ENCODE results near the gene SFMBT2.

Gene SFMBT2

DNA sequence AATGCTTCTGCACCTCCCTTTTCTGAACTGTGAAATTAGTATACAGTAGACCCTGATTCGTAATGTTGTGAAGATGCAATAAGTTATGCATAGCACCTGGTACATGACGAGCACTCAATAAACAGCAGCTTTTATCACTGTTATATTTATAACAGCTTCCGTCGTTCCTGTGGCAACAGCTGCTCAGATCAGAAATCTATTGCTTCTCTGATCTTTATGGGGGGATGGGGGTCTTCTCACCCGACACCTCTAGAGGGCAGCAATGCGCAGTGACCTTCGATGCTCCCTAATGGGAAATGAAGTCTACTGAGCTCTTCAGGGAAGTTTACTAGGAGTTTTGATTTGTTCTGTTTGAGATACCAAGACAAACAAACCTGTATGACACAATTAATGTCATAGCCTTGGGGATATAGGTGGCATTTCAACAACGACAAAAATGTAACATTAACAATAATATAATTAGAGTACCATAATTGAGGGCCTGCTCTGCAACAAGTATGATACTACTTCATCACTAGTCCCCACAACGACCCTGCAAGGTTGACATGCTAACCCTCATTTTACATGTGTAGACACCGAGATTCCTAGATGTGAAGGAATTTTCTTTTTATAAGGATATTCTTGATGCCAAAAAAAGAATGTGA is 289.6 kb downstream of the SFMBT2 start:
- Histone ChIP-seq H3K4me2 (ENCODE audit: low read length) (peak overlapping the region; percentile 41; the same call in 1 of the 2 replicates), H3K9me2 (replicated peaks; ENCODE audit: control insufficient read depth, low read length) (no peaks in the 10 kb centered on the region), H3K36me3 (ENCODE audit: control insufficient read depth, low read length) (no peaks in the 10 kb centered on the region), H3K79me2 (ENCODE audit: control insufficient read depth, low read length) (no peaks in the 10 kb centered on the region), H3K4me1 (ENCODE audit: control insufficient read depth, low read length) (peaks cover 7% of the 10 kb centered on the region), H3K9me3 (ENCODE audit: control insufficient read depth, insufficient read depth, low read length) (no peaks in the 10 kb centered on the region), H3K4me3 (ENCODE audit: low read length) (no peak overlapping the region), H4K20me1 (ENCODE audit: control insufficient read depth, insufficient read depth, low read depth, low read length) (no peaks in the 10 kb centered on the region), H3K27me3 (ENCODE audit: control insufficient read depth, low read length) (peaks cover 34% of the 10 kb centered on the region), H3F3A (ENCODE audit: control insufficient read depth, insufficient read depth) (no peaks in the 10 kb centered on the region), H3K27ac (ENCODE audit: low read depth, low read length) (no peak overlapping the region)
- TF ChIP-seq, protein P1, sequence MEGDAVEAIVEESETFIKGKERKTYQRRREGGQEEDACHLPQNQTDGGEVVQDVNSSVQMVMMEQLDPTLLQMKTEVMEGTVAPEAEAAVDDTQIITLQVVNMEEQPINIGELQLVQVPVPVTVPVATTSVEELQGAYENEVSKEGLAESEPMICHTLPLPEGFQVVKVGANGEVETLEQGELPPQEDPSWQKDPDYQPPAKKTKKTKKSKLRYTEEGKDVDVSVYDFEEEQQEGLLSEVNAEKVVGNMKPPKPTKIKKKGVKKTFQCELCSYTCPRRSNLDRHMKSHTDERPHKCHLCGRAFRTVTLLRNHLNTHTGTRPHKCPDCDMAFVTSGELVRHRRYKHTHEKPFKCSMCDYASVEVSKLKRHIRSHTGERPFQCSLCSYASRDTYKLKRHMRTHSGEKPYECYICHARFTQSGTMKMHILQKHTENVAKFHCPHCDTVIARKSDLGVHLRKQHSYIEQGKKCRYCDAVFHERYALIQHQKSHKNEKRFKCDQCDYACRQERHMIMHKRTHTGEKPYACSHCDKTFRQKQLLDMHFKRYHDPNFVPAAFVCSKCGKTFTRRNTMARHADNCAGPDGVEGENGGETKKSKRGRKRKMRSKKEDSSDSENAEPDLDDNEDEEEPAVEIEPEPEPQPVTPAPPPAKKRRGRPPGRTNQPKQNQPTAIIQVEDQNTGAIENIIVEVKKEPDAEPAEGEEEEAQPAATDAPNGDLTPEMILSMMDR (IDR thresholded peaks at IDR 0.05; ENCODE audit: low read depth, low read length, poor library complexity, severe bottlenecking): peak; percentile 90
- no peak for TF ChIP-seq EZH2phosphoT487 (IDR thresholded peaks at IDR 0.05; ENCODE audit: borderline replicate concordance, low read length)

DNA sequence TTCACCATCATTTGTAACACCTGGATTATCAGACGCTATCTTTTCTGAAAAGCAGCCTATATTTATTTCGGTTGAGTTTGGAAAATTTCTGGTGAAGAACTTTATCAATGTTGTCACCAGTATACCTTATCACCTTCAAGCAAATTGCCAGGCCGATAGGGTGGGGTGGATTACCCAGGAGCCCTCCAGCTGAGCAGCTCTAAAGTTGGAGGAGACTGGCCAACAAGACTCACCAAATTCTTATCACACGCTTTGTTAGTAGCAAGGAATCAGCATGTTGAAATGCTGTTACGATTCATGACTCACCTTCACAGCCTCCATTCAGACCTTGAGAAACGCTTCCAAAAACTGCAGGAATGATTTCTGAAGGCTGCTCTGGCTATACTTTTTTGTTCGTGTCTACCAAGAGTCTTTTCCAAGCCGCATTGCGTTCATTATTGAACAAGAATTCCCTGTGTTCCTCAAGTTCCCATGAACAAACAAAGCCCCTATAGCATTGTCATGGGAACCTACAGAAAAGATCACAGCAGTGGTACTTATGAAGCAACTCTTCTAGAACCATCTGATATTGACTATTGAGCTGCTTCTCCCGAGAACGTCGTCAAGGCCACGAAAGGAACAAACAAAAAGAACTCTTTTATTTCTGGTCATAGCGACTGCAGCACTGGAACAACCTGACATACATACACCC is 291.4 kb downstream of the SFMBT2 start:
- no peak for TF ChIP-seq EZH2phosphoT487 (IDR thresholded peaks at IDR 0.05; ENCODE audit: borderline replicate concordance, low read length)
- TF ChIP-seq, protein P1 (IDR thresholded peaks at IDR 0.05; ENCODE audit: low read depth, low read length, poor library complexity, severe bottlenecking): no peak
- Histone ChIP-seq H4K20me1 (ENCODE audit: control insufficient read depth, insufficient read depth, low read depth, low read length) (no peaks in the 10 kb centered on the region), H3F3A (ENCODE audit: control insufficient read depth, insufficient read depth) (no peaks in the 10 kb centered on the region), H3K4me3 (ENCODE audit: low read length) (no peak overlapping the region), H3K9me2 (replicated peaks; ENCODE audit: control insufficient read depth, low read length) (no peaks in the 10 kb centered on the region), H3K79me2 (ENCODE audit: control insufficient read depth, low read length) (no peaks in the 10 kb centered on the region), H3K27me3 (ENCODE audit: control insufficient read depth, low read length) (peaks cover 30% of the 10 kb centered on the region), H3K36me3 (ENCODE audit: control insufficient read depth, low read length) (no peaks in the 10 kb centered on the region), H3K27ac (ENCODE audit: low read depth, low read length) (no peak overlapping the region), H3K9me3 (ENCODE audit: control insufficient read depth, insufficient read depth, low read length) (no peaks in the 10 kb centered on the region), H3K4me2 (ENCODE audit: low read length) (no peak overlapping the region), H3K4me1 (ENCODE audit: control insufficient read depth, low read length) (peaks cover 7% of the 10 kb centered on the region)

DNA sequence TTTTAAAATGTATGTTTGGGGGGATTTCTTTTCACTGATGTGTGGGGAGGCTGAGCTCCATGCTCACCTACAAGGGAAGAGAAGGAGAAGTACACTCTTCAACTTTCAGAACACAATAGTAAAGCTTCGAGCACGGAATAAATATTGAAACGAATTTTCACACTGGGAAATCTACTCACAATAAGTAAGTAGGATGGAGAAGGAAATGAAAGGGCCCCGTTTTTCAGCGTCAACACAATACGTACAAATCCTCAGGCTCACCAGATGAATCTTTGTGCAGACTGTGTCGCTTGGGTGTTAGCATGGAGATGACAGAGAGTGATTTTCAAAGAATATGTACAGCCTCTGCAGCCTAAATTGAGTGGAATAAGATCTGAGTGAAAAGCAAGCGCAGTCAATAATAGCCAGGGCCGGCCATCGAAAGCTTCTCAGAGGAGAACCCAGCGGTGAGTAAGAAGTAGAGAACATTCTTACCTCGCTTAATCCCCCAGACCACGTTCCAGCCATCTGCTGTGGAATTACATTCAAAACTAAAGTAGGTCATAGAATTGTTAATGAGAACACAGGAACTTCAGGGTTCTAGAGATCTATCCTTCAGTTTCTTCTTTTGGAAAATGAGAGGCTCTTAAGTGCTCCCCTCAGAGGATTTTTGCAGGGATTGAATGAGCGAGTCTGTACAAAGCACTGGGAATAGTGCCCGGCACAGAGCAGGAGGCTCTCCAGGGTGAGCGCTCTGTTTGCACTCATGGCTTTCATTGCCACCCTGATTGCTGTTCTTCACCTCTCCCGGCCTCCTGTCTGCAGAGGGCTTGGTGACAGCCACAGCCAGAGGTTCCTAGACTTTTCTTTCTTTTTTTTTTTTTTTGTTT is 292.8 kb downstream of the SFMBT2 start:
- TF ChIP-seq EZH2phosphoT487 (IDR thresholded peaks at IDR 0.05; ENCODE audit: borderline replicate concordance, low read length): no peak
- TF ChIP-seq, protein P1 (IDR thresholded peaks at IDR 0.05; ENCODE audit: low read depth, low read length, poor library complexity, severe bottlenecking): no peak
- Histone ChIP-seq H3K27me3 (ENCODE audit: control insufficient read depth, low read length) (peaks cover 18% of the 10 kb centered on the region), H3K27ac (ENCODE audit: low read depth, low read length) (no peak overlapping the region), H4K20me1 (ENCODE audit: control insufficient read depth, insufficient read depth, low read depth, low read length) (no peaks in the 10 kb centered on the region), H3K9me2 (replicated peaks; ENCODE audit: control insufficient read depth, low read length) (no peaks in the 10 kb centered on the region), H3K4me3 (ENCODE audit: low read length) (no peak overlapping the region), H3K4me2 (ENCODE audit: low read length) (no peak overlapping the region), H3F3A (ENCODE audit: control insufficient read depth, insufficient read depth) (no peaks in the 10 kb centered on the region), H3K36me3 (ENCODE audit: control insufficient read depth, low read length) (no peaks in the 10 kb centered on the region), H3K9me3 (ENCODE audit: control insufficient read depth, insufficient read depth, low read length) (no peaks in the 10 kb centered on the region), H3K4me1 (ENCODE audit: control insufficient read depth, low read length) (peaks cover 7% of the 10 kb centered on the region), H3K79me2 (ENCODE audit: control insufficient read depth, low read length) (no peaks in the 10 kb centered on the region)
